K562 (cell line): Measurements from ENCODE around the gene SHLD1.

Experiments used
- ARID1B ChIP-seq: fragments of 450-650 bp; IDR thresholded peaks from 2 replicates; pipeline ENCODE4 v1.6.1; 2016; ENCODE audit warnings: antibody characterized with exemption, mild to moderate bottlenecking, inconsistent platforms
- BRCA1 ChIP-seq, 2 experiments: fragments of 450-650 bp in 1 of 2; sonication (generic) in 1 of 2; formaldehyde crosslinking in 1 of 2; IDR thresholded peaks; 2 replicates each; pipeline versions ENCODE4 v1.5.0 to v1.6.1; 2017 to 2020; ENCODE audit warnings: mild to moderate bottlenecking in 1 of 2, missing genetic modification reagents in 1 of 2
- CTCF ChIP-seq, 3 experiments: IDR thresholded peaks in 2 of 3; conservative IDR thresholded peaks in 1 of 3; 2 replicates each; pipeline ENCODE4 v1.5.1; 2011 to 2012; ENCODE audit warnings: low read length in 3 of 3, mild to moderate bottlenecking in 3 of 3, control low read depth in 2 of 3, improper control_type of control experiment in 1 of 3, inconsistent platforms in 1 of 3, low read depth in 1 of 3, mixed read lengths in 1 of 3, moderate library complexity in 1 of 3; ENCODE audit not compliant: insufficient read depth in 2 of 3
- HDAC6 ChIP-seq: IDR thresholded peaks from 2 replicates; pipeline ENCODE4 v1.6.1; 2012; ENCODE audit warnings: low read depth, mild to moderate bottlenecking, control low read depth, inconsistent platforms, low read length, moderate library complexity
- HINFP ChIP-seq: fragments of 450-650 bp; conservative IDR thresholded peaks from 2 replicates; pipeline ENCODE4 v1.6.1; 2016; ENCODE audit warnings: missing genetic modification characterization, low read depth, mild to moderate bottlenecking, control low read depth, missing compliant biosample characterization
- NCOA2 ChIP-seq, 2 experiments: fragments of 450-650 bp; IDR thresholded peaks; 2 replicates each; pipeline ENCODE4 v1.6.1; 2018; ENCODE audit warnings: mild to moderate bottlenecking in 2 of 2, moderate library complexity in 1 of 2; ENCODE audit not compliant: partially characterized antibody in 2 of 2
- USF1 ChIP-seq: sonication (generic); formaldehyde crosslinking; IDR thresholded peaks from 2 replicates; pipeline ENCODE4 v1.9.0; 2022; ENCODE audit warnings: mild to moderate bottlenecking, missing genetic modification reagents
- ZNF12 ChIP-seq: sonication (generic); formaldehyde crosslinking; IDR thresholded peaks from 2 replicates; pipeline ENCODE4 v1.4.0; 2020; ENCODE audit warnings: mild to moderate bottlenecking, missing genetic modification reagents
- ZNF184 ChIP-seq: sonication (generic); formaldehyde crosslinking; IDR thresholded peaks from 2 replicates; pipeline ENCODE4 v1.5.0; 2020; ENCODE audit warnings: missing genetic modification reagents

- TF ChIP-seq NCOA2 (IDR thresholded peaks at IDR 0.05; ENCODE audit: partially characterized antibody in 2 of 2) (no peak), BRCA1 (IDR thresholded peaks at IDR 0.05) (no peak), BRCA1 (CRISPR knock-in tag; IDR thresholded peaks at IDR 0.05) (no peak), HDAC6 (no peak), ARID1B (no peak), ZNF184 (CRISPR knock-in tag) (no peak), CTCF (IDR thresholded peaks at IDR 0.05 in 2 of 3, conservative IDR thresholded peaks at IDR 0.05 in 1 of 3; ENCODE audit: insufficient read depth in 2 of 3, low read depth in 1 of 3, low read length in 3 of 3) (no peak), ZNF12 (CRISPR knock-in tag) (no peak), HINFP (tag) (no peak), USF1 (CRISPR knock-in tag) (no peak)
These were observed 131.5 kb downstream of the SHLD1 start for GRCh38 chr20:5881703-5882102.
